Stimulated activated naive CD8-positive, alpha-beta T cell treated with anti-CD3 and anti-CD28 coated beads, Interleukin-15, Interleukin-2, amounts not matched to agents 100 ng/mL and 50 ng/mL, for 24 hours (primary cell): ENCODE data around the gene SLC26A11.
"Not testable (repeated sequence)": the region's sequence is repeated elsewhere in the genome, so short reads cannot be mapped to it uniquely, and the experiment has no call there.

ENCODE experiments used
- H3K27ac Mint-ChIP-seq: one replicate; pipeline ENCODE4 v1.8.0; 2021; ENCODE audit warnings: mild to moderate bottlenecking, mixed read lengths
- H3K27me3 Mint-ChIP-seq: one replicate; pipeline ENCODE4 v1.8.0; 2021; ENCODE audit warnings: mixed read lengths
- H3K36me3 Mint-ChIP-seq: one replicate; pipeline ENCODE4 v1.8.0; 2021; ENCODE audit warnings: low read depth, mixed read lengths
- H3K4me1 Mint-ChIP-seq: one replicate; pipeline ENCODE4 v1.8.0; 2021; ENCODE audit warnings: low read depth, mixed read lengths
- H3K4me3 Mint-ChIP-seq: one replicate; pipeline ENCODE4 v1.8.0; 2021; ENCODE audit warnings: mild to moderate bottlenecking, mixed read lengths
- H3K9me3 Mint-ChIP-seq: one replicate; pipeline ENCODE4 v1.8.0; 2021; ENCODE audit warnings: mixed read lengths

The SLC26A11 gene

GRCh38 chr17:80189611-80190010 lies 30.6 kb upstream of the SLC26A11 start:
- Mint-ChIP-seq H3K27me3 (peaks cover 8% of the 10 kb centered on the region), H3K4me1 (no peaks in the 10 kb centered on the region), H3K27ac (no peak overlapping the region), H3K4me3 (no peak overlapping the region), H3K36me3 (no peaks in the 10 kb centered on the region), H3K9me3 (no peaks in the 10 kb centered on the region)

DNA sequence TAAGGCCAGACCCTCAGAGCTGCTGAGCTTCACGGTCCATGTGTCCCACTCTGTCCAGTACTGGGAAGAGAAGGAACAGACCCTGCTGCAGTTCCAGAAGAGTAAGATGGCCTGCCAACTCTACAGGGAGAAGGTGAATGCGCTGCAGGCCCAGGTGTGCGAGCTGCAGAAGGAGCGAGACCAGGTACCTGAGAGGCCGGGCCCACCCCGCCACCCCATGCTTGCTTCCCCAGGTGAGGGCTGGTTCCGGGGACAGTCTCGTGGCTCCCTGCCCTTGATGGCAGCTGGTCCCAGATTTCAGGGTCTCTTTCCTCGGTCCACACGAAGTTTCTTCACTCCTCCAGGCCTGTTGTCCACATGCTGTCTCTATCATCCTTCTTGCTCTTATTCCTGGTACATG lies 29.5 kb upstream of the SLC26A11 start:
- Mint-ChIP-seq H3K4me1 (no peaks in the 10 kb centered on the region), H3K9me3 (no peaks in the 10 kb centered on the region), H3K27me3 (peaks cover 8% of the 10 kb centered on the region), H3K4me3 (no peak overlapping the region), H3K36me3 (no peaks in the 10 kb centered on the region), H3K27ac (no peak overlapping the region)

DNA sequence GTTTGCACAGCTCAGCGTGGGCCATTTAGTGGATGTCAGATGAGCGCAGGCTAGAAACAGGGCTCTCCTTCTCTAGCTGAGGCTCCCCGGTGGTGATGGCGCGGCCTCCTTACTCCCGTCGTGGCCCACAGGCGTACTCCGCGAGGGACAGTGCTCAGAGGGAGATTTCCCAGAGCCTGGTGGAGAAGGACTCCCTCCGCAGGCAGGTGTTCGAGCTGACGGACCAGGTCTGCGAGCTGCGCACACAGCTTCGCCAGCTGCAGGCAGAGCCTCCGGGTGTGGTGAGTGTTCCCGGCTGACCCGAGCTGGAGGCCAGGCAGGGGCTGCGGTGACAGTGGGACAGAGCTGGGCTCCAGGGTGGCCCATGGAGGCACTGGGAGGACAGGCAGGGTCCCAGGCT lies 29.0 kb upstream of the SLC26A11 start:
- H3K9me3 Mint-ChIP-seq: no peaks in the 10 kb centered on the region
- H3K27me3 Mint-ChIP-seq: peaks cover 8% of the 10 kb centered on the region
- no peaks in the 10 kb centered on the region for H3K36me3 Mint-ChIP-seq
- no peak overlapping the region for H3K4me3 Mint-ChIP-seq
- no peaks in the 10 kb centered on the region for H3K4me1 Mint-ChIP-seq
- no peak overlapping the region for H3K27ac Mint-ChIP-seq

GRCh38 chr17:80191865-80192661 lies 28.2 kb upstream of the SLC26A11 start:
- H3K27me3 Mint-ChIP-seq: peaks cover 8% of the 10 kb centered on the region
- no peak overlapping the region for H3K4me3 Mint-ChIP-seq
- H3K4me1 Mint-ChIP-seq: no peaks in the 10 kb centered on the region
- no peaks in the 10 kb centered on the region for H3K9me3 Mint-ChIP-seq
- H3K36me3 Mint-ChIP-seq: no peaks in the 10 kb centered on the region
- no peak overlapping the region for H3K27ac Mint-ChIP-seq

DNA sequence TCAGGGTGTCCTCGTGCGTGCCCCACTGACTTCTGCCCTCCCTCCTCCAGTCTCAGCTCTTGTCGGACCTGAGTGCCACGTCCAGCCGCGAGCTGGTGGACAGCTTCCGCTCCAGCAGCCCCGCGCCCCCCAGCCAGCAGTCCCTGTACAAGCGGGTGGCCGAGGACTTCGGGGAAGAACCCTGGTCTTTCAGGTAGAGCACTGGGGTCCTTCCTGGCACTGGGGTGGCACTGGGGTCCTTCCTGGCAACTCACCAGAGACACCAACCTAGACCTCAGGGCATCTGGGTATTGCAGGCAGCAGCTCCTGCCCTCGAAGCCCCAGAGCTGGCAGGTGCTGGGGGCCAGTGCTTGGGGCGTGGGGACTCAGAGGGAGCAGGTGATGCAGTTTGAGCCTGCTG lies 25.1 kb upstream of the SLC26A11 start:
- Mint-ChIP-seq H3K4me1 (no peaks in the 10 kb centered on the region), H3K27me3 (peaks cover 8% of the 10 kb centered on the region), H3K36me3 (no peaks in the 10 kb centered on the region), H3K9me3 (no peaks in the 10 kb centered on the region), H3K27ac (no peak overlapping the region), H3K4me3 (no peak overlapping the region)

GRCh38 chr17:80195671-80196529 lies 24.3 kb upstream of the SLC26A11 start:
- Mint-ChIP-seq H3K4me1 (no peaks in the 10 kb centered on the region), H3K27ac (no peak overlapping the region), H3K27me3 (peaks cover 6% of the 10 kb centered on the region), H3K36me3 (no peaks in the 10 kb centered on the region), H3K9me3 (no peaks in the 10 kb centered on the region), H3K4me3 (no peak overlapping the region)

DNA sequence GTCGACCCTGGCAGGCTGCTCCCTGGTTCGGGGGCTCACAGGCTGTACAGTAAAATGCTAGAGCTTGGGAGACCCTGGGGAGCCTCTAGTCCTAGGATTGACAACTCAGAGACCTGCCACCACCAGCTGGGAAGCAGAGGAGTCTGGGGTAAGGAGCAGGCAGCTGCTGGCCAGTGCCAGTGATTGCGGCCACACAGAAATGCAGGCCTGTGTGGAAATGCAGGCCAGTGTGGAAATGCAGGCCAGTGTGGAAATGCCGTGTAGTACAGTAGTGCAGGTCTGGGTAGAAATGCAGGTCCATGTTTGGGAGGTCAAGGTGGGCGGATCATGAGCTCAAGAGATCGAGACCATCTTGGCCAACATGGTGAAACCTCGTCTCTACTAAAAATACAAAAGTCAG lies 23.6 kb upstream of the SLC26A11 start:
- Mint-ChIP-seq H3K27me3 (peaks cover 4% of the 10 kb centered on the region), H3K36me3 (no peaks in the 10 kb centered on the region), H3K27ac (no peak overlapping the region), H3K4me1 (no peaks in the 10 kb centered on the region), H3K9me3 (no peaks in the 10 kb centered on the region), H3K4me3 (no peak overlapping the region)

DNA sequence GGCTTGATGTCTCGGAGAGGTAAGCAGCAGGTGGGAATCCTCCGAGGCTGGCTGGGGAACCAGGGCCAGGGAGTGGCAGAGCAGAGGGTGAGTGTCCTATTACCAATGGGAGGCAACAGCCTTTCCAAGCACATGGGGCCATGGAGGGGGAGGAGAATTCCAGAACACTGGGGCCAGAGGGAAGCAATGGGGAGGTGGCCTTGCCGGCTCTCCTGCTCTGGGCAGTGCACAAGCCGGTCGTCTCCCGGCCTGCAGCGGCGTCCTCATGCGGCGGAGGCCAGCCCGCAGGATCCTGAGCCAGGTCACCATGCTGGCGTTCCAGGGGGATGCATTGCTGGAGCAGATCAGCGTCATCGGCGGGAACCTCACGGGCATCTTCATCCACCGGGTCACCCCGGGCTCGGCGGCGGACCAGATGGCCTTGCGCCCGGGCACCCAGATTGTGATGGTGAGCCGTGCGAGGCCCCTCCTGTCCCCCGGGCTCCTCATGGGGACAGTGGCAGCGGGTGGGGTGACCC lies 22.0 kb upstream of the SLC26A11 start:
- Mint-ChIP-seq H3K27me3 (no peaks in the 10 kb centered on the region), H3K4me3 (no peak overlapping the region), H3K36me3 (no peaks in the 10 kb centered on the region), H3K27ac (no peak overlapping the region), H3K4me1 (no peaks in the 10 kb centered on the region), H3K9me3 (no peaks in the 10 kb centered on the region)

GRCh38 chr17:80199295-80199694 lies 20.9 kb upstream of the SLC26A11 start:
- not testable (repeated sequence) for H3K27ac Mint-ChIP-seq, H3K36me3 Mint-ChIP-seq, H3K4me1 Mint-ChIP-seq, H3K9me3 Mint-ChIP-seq, H3K27me3 Mint-ChIP-seq, H3K4me3 Mint-ChIP-seq

- H3K36me3 Mint-ChIP-seq: no peaks in the 10 kb centered on the region
- no peaks in the 10 kb centered on the region for H3K27me3 Mint-ChIP-seq
- no peaks in the 10 kb centered on the region for H3K9me3 Mint-ChIP-seq
- no peak overlapping the region for H3K4me3 Mint-ChIP-seq
- no peak overlapping the region for H3K27ac Mint-ChIP-seq
- H3K4me1 Mint-ChIP-seq: no peaks in the 10 kb centered on the region
Measured at GRCh38 chr17:80201446-80201845, 18.8 kb upstream of the SLC26A11 start.

- Mint-ChIP-seq H3K36me3 (no peaks in the 10 kb centered on the region), H3K27ac (no peak overlapping the region), H3K9me3 (no peaks in the 10 kb centered on the region), H3K4me1 (no peaks in the 10 kb centered on the region), H3K27me3 (no peaks in the 10 kb centered on the region), H3K4me3 (no peak overlapping the region)
Measured at GRCh38 chr17:80202197-80202596, 18.0 kb upstream of the SLC26A11 start.

- no peaks in the 10 kb centered on the region for H3K9me3 Mint-ChIP-seq
- no peaks in the 10 kb centered on the region for H3K27me3 Mint-ChIP-seq
- no peaks in the 10 kb centered on the region for H3K4me1 Mint-ChIP-seq
- no peaks in the 10 kb centered on the region for H3K36me3 Mint-ChIP-seq
- H3K4me3 Mint-ChIP-seq: no peak overlapping the region
- no peak overlapping the region for H3K27ac Mint-ChIP-seq
Measured at GRCh38 chr17:80203471-80203963, 16.7 kb upstream of the SLC26A11 start.

GRCh38 chr17:80204626-80205468 lies 15.4 kb upstream of the SLC26A11 start:
- Mint-ChIP-seq H3K27ac (no peak overlapping the region), H3K9me3 (no peaks in the 10 kb centered on the region), H3K27me3 (no peaks in the 10 kb centered on the region), H3K36me3 (no peaks in the 10 kb centered on the region), H3K4me3 (no peak overlapping the region), H3K4me1 (no peaks in the 10 kb centered on the region)

- Mint-ChIP-seq H3K27me3 (no peaks in the 10 kb centered on the region), H3K4me1 (no peaks in the 10 kb centered on the region), H3K27ac (no peak overlapping the region), H3K4me3 (no peak overlapping the region), H3K36me3 (no peaks in the 10 kb centered on the region), H3K9me3 (no peaks in the 10 kb centered on the region)
Measured at GRCh38 chr17:80205811-80206210, 14.4 kb upstream of the SLC26A11 start.
